Activated T-cell treated with anti-CD3 and anti-CD28 coated beads, Interleukin-2, amount 50 U/mL, for 24 hours (primary cell): ENCODE measurements around the gene ATP10B.

Experiments used
- DNase-seq: peaks from one replicate; pipeline ENCODE4 v3.0.0-alpha.2; 2020
- H3K27ac Mint-ChIP-seq: 2 replicates; pipeline ENCODE4 v1.8.0; 2020; ENCODE audit warnings: mild to moderate bottlenecking, mixed read lengths
- H3K27me3 Mint-ChIP-seq: 2 replicates; pipeline ENCODE4 v1.8.0; 2020; ENCODE audit warnings: mixed read lengths
- H3K36me3 Mint-ChIP-seq: 2 replicates; pipeline ENCODE4 v1.8.0; 2020; ENCODE audit warnings: low read depth, mixed read lengths
- H3K4me1 Mint-ChIP-seq: 2 replicates; pipeline ENCODE4 v1.8.0; 2020; ENCODE audit warnings: low read depth, mixed read lengths
- H3K4me3 Mint-ChIP-seq: 2 replicates; pipeline ENCODE4 v1.8.0; 2020; ENCODE audit warnings: mild to moderate bottlenecking, moderate library complexity, mixed read lengths
- H3K9me3 Mint-ChIP-seq: 2 replicates; pipeline ENCODE4 v1.8.0; 2020; ENCODE audit warnings: mixed read lengths

The ATP10B gene

DNA sequence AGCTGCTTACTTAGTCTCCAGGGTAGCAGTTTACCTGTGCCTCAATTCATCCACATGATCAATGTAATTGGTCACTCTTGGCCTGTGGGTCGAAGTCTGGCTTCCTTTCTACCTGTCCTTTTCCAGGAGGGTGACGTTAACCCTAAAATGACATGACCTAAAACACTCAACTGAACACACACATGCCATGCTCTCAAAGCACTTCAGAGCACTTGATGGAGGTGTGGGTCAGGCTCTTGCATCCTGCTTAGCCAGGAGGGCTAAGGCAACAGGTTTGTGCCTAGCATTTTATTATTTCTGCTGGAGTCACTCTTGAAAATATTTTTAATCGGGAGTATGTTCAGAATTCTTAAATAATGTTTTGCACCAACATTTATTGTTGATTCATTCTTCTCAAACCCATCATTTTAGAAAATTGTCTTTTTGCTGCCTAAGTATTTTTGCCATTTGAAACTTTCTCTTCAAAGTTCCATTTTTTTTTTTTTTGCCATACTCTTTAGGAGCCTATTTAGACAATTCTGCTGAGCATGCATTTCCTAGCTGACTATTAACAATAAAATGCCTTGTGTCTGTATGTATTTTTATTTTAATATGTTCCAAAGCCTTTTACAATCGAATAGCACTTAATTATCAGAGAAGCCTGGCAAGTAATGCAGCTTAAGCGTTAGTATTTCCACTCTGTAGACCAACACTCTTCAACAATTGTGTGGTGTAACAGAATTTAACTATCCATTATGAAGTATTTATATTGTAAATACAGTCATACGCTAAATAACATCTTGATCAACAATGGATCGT is 59.1 kb downstream of the ATP10B start:
- no peak for DNase-seq
- Mint-ChIP-seq H3K4me3 (no peak overlapping the region), H3K36me3 (no peaks in the 10 kb centered on the region), H3K27ac (no peak overlapping the region), H3K9me3 (no peaks in the 10 kb centered on the region), H3K27me3 (peaks cover 5% of the 10 kb centered on the region), H3K4me1 (no peaks in the 10 kb centered on the region)

DNA sequence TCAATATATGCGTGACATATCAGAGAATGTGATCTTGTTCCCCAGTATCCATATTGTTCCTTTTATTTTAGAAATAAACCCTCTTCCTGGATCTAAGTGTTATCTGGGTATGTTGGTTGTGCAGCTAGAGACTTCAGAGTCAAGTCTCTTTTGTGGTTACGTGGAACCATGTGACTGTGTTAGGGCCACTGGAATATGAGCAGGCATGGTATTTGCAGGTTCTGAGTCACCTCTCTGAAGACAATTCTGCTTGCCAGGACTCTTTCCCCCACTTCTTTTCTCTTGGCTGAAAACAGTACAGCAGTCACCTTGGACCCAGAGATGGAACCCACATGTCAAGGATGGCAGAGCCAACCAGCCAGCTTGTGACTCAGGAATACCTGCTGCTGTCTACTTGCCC is 59.7 kb downstream of the ATP10B start:
- Mint-ChIP-seq H3K36me3 (no peaks in the 10 kb centered on the region), H3K27ac (no peak overlapping the region)

DNA sequence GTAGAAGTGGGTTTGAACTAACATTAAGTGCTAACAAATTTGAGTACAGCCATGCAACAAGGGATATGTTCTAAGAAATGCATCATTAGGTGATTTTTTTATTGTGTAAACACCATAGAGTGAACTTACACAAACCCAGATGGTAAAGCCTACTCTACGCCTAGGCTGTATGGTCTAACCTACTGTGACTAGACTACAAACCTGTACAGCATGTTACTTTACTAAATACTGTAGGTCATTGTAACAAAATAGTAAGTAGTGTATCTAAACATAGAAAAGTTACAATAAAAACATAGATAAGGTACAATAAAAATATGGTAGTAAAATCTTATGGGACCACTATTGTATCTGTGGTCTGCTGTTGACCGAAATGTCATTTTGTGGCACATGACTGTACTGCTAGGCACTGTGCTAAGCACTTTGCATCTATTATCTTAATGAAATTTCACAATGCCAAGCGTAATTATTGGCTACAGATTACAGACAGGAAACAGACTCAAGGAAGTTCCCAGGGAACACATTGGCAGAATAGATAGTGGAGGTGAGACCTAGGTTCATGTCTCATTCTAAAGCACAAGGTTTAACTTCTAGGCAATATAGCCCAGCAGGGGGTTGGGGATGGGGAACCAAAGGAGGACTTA is 62.7 kb downstream of the ATP10B start:
- no peaks in the 10 kb centered on the region for H3K36me3 Mint-ChIP-seq
- H3K4me3 Mint-ChIP-seq: no peak overlapping the region
- H3K9me3 Mint-ChIP-seq: no peaks in the 10 kb centered on the region
- H3K4me1 Mint-ChIP-seq: no peaks in the 10 kb centered on the region
- H3K27ac Mint-ChIP-seq: no peak overlapping the region
- peaks cover 7% of the 10 kb centered on the region for H3K27me3 Mint-ChIP-seq
- no peak for DNase-seq

More for the DNA sequence above, 59.7 kb downstream of the ATP10B start:
- Mint-ChIP-seq H3K27me3 (peaks cover 5% of the 10 kb centered on the region), H3K4me3 (no peak overlapping the region), H3K4me1 (no peaks in the 10 kb centered on the region), H3K9me3 (no peaks in the 10 kb centered on the region)
- no peak for DNase-seq

DNA sequence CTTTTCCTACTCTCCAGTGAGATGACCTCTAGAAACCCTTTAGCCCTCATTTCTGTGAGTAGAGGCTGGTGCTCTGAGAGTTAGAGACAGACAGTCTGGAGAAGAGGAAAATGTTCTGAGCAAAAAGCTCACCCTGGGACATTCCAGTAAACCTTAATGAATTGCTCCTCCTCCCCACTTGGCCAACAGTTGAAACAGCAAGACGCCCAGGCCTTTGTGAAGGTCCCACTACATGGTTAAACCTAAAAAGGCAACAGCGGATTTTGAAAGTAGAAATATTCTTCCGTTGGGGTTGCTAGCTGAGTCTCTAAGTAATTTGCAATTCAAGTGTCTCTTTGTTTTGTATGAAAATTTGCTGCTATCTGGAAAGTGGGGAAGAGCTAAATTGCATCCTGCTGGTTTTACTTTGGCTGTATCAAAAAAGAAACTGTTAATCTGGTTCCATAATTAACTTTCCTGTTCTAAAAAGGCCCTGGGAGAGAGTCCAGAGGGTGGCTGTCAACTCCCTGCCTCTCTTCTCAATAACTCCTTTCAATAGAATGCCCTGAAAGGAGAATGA is 63.8 kb downstream of the ATP10B start:
- H3K4me1 Mint-ChIP-seq: no peaks in the 10 kb centered on the region
- DNase-seq: no peak
- no peaks in the 10 kb centered on the region for H3K9me3 Mint-ChIP-seq
- H3K36me3 Mint-ChIP-seq: no peaks in the 10 kb centered on the region
- H3K27me3 Mint-ChIP-seq: peaks cover 7% of the 10 kb centered on the region
- no peak overlapping the region for H3K27ac Mint-ChIP-seq
- H3K4me3 Mint-ChIP-seq: no peak overlapping the region

DNA sequence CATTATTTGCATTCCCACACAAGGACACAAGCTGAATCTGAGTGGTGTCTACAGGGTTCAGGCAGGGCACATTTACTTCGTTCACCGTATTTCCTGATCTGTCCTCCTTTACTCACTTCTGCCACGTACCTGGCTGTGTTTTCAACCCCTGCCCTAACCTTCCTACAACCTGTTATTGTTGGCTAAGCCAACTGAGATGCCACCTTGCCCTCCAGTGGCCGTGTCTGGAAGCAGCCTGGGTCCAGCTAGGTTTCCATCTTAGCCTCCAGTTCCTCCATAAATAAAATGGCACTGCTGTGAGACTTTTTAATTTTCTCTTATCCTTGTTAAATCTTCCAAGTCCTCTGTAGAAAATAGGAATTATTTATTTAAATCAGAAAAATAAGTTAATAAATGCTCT is 64.8 kb downstream of the ATP10B start:
- Mint-ChIP-seq H3K4me3 (no peak overlapping the region), H3K9me3 (peaks cover 2% of the 10 kb centered on the region), H3K36me3 (no peaks in the 10 kb centered on the region), H3K27me3 (peaks cover 10% of the 10 kb centered on the region), H3K4me1 (no peaks in the 10 kb centered on the region), H3K27ac (no peak overlapping the region)
- DNase-seq: no peak

DNA sequence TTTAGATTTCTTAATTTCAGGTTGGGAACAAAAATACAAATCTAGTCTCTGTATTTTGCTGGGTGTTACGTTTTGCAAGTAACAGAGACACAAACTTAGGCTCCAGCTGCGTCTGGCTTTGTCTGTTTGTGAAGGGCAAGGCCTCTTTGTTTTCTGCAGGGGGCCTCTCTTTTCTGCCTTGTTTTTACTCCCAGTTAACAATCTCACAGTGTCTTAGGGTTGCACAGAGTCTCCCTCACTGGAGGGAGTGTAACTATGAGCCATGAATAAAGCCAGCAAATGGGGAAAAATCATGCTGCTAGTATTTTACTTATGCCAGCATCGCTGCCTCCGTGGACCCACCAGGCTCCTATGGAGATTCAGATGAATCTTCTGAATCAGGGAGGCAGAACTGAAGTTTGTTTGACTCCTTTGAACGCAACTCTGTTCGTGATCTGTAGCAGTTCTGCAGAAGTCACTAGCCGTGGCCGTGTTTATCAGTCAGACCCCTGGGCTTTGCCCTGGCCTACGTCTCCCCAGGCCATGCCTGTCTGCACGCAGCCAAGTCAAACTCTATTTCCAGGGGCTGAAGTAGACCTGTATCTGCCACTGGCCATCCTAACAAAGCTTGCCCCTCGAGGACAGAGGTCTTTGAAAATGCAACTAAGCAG is 77.2 kb downstream of the ATP10B start:
- H3K27me3 Mint-ChIP-seq: no peaks in the 10 kb centered on the region
- no peaks in the 10 kb centered on the region for H3K36me3 Mint-ChIP-seq
- no peaks in the 10 kb centered on the region for H3K9me3 Mint-ChIP-seq

DNA sequence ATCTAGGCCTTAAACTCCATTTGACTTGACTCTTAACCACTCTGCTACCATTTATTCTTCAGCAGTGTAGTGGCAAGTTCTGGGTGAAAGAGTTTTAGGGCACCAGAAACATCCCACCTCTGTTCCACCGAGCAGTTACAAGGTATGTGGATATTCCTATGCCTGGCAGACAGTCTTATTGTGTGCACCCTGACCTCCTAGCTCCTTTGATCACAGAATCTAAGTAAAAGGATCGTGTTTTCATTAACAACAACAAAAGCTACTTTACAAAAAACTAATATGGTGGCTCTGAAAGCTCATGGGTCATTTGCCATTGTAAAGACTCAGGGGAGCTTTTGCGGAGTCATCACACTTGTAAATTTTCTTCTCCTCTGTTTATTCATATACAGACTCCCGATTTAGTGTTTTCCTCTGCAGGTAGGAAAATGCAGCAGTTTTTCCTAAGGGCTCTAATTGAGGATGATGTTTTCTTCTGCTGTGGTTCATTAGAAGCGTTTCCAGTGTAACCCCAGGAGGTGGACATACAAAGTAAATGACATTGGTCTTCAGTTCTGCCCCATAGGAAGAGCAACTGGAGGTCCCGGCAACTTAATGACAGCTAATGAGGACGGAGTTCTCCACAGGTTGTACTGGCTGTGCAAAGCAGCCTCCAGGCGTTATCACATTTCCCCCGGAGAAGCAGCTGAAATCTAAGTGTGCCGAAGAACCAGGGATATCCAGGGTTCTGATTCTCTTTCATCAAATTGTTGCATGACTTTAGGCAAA is 78.2 kb downstream of the ATP10B start:
- DNase-seq: no peak
- Mint-ChIP-seq H3K9me3 (no peaks in the 10 kb centered on the region), H3K36me3 (no peaks in the 10 kb centered on the region), H3K4me1 (no peaks in the 10 kb centered on the region), H3K27ac (no peak overlapping the region), H3K27me3 (no peaks in the 10 kb centered on the region), H3K4me3 (no peak overlapping the region)

More for the DNA sequence above, 77.2 kb downstream of the ATP10B start:
- no peak overlapping the region for H3K27ac Mint-ChIP-seq
- no peak overlapping the region for H3K4me3 Mint-ChIP-seq
- no peak for DNase-seq
- H3K4me1 Mint-ChIP-seq: no peaks in the 10 kb centered on the region

DNA sequence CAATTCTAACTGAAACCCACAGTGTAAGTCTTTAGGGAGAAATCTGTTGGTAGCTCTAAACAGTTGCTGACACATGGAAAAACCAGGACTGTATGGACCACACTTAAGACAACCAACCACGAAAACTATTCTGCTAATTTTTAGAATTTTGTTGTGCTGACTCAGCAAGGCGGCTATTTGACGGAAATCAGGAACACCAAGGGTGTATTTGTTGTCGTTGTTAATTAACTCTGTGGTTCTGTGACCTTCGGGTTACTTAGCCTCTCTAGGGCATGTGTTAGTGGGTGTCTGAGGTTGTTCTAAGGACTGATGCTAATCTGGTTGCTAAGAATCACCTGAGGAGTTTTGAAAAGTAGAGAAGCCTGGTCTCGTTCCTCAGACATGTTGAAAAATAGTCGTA is 79.2 kb downstream of the ATP10B start:
- Mint-ChIP-seq H3K4me1 (no peaks in the 10 kb centered on the region), H3K36me3 (no peaks in the 10 kb centered on the region), H3K27ac (no peak overlapping the region), H3K27me3 (no peaks in the 10 kb centered on the region), H3K9me3 (no peaks in the 10 kb centered on the region), H3K4me3 (no peak overlapping the region)
- no peak for DNase-seq

DNA sequence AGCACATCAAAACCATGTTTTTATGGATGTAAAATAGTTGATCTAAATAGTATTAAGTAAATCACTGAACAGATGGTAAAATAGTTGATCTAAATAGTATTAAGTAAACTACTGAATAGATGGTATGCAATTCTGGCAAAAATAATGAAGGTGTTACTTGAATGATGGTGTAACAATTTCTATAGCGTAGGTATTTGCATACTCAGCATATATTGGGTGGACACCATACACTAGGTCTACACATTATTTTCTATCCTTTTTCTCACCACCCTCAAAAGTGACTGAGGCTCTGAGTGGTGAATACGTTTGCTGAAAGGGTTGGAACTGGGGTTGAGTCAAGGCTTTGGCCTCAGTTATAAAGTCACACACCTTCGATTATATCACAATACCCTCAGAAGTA is 81.3 kb downstream of the ATP10B start:
- H3K4me1 Mint-ChIP-seq: no peaks in the 10 kb centered on the region
- no peak overlapping the region for H3K4me3 Mint-ChIP-seq
- H3K9me3 Mint-ChIP-seq: no peaks in the 10 kb centered on the region
- no peaks in the 10 kb centered on the region for H3K36me3 Mint-ChIP-seq
- no peak overlapping the region for H3K27ac Mint-ChIP-seq
- H3K27me3 Mint-ChIP-seq: no peaks in the 10 kb centered on the region
- no peak for DNase-seq

DNA sequence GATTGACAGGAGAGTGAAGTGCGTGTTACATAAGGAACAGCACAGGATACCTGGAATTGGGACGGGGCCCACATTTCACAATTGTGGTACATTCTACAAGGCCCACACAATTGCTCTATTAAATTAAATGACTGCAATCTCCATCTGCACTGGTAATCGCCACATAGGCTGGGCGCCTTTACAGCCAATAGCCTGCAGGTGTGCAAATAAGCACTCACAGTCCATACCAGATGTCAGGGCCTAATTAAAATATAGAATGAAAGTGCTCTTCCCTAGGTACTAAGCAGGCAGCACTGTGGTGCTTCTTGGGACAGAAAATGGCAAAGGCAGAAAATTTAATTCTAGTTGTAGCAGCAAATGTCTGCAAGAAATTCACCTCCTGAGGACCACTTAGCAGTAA is 82.7 kb downstream of the ATP10B start:
- no peaks in the 10 kb centered on the region for H3K36me3 Mint-ChIP-seq
- no peaks in the 10 kb centered on the region for H3K9me3 Mint-ChIP-seq
- H3K27ac Mint-ChIP-seq: no peak overlapping the region
- H3K27me3 Mint-ChIP-seq: no peaks in the 10 kb centered on the region
- no peak overlapping the region for H3K4me3 Mint-ChIP-seq
- no peak for DNase-seq
- no peaks in the 10 kb centered on the region for H3K4me1 Mint-ChIP-seq

DNA sequence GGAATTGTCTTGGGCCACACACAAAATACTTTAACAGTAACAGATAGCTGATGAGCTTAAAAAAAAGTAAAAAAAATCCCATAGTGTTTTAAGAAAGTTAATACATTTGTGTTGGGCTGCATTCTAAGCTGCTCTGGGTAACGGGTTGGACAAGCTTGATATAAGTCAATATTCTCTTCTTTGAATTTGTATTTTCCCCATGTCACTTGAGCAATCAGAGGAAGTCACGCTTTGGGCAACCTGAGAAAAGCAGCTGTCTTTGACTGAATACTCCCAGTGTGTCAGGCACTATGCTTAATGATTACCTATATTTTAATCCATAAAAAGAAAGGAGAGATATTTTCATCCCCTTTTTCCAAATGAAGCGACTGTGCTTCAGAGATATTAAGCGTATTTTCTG is 84.9 kb downstream of the ATP10B start:
- Mint-ChIP-seq H3K27me3 (peaks cover 9% of the 10 kb centered on the region), H3K27ac (no peak overlapping the region), H3K4me1 (no peaks in the 10 kb centered on the region), H3K9me3 (no peaks in the 10 kb centered on the region), H3K4me3 (no peak overlapping the region), H3K36me3 (no peaks in the 10 kb centered on the region)
- DNase-seq: no peak

DNA sequence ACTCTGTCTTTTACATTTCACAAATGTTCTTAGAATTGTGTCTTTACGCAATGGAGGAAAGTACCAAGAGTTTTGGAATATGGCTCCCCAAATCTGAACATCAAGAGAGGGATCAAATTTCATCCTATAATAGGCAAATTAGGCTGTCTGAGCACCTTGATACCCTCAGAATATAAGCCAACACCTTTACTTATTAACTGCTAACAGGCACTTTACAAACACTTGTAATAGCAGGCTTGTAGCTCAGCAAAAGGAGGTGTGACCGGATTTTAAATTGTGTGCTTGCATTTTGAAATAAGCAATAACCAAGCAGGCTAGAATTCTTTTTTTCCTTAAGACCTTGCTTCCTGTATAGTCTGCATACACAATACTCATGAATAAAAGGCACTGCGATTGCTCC is 92.0 kb downstream of the ATP10B start:
- Mint-ChIP-seq H3K27ac (no peak overlapping the region), H3K4me3 (no peak overlapping the region), H3K27me3 (peaks cover 10% of the 10 kb centered on the region), H3K9me3 (peaks cover 7% of the 10 kb centered on the region), H3K36me3 (no peaks in the 10 kb centered on the region), H3K4me1 (no peaks in the 10 kb centered on the region)
- DNase-seq: no peak

DNA sequence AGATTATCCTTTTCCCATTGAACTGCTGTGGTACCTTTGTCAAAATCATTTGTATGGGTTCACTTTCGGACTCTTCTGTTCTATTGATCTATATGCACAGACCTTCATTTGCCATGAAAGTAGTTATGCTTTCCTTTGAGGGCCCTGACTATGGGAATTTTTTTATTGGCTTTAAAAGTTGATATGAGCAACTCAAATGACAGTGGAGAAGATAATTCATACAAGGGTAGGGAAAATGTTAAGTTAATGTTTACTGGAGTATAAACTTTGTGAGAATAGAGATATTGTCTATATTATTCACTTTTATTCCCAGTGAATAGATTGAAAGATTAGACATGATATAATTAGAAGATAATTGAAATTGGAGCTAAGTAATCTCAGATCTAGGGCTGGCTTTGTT is 94.8 kb downstream of the ATP10B start:
- no peak overlapping the region for H3K4me3 Mint-ChIP-seq
- no peak for DNase-seq
- no peak overlapping the region for H3K27ac Mint-ChIP-seq
- peaks cover 11% of the 10 kb centered on the region for H3K27me3 Mint-ChIP-seq
- H3K4me1 Mint-ChIP-seq: no peaks in the 10 kb centered on the region
- H3K36me3 Mint-ChIP-seq: no peaks in the 10 kb centered on the region
- H3K9me3 Mint-ChIP-seq: peaks cover 7% of the 10 kb centered on the region

DNA sequence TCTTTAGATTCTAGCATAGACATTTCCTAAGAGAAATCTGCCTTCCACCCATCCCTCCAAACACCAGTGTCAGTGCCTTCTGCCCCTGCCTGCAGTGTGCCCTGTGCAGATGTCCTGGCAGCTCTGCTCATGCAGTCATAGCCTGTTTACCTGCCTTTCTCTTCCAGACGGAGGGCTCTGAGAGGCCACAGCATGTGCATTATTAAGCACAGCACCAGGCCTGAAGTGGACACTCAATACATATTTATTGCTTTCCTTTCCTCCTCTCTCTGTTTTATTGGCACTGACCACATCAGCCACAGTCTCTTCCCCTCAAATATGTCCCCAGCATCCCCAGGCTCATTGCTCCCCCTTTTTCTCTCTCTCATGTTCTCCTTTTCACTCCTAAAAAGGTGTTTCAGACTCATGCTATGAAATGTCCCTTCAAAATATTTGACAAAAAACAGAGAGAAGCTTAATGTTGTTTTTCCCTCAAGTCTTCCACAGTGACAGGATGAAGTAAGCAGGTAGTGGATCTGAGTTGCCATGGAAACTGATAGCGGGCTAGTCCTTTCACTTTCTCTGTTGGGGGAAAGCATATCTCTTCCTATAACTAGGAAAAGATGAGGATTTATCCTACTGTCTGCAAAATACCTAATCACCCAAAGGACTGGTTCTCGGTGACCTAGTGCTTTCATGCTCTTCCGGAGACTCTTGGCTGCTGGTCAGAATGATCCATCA is 100.9 kb downstream of the ATP10B start:
- no peak for DNase-seq
- Mint-ChIP-seq H3K27me3 (peaks cover 12% of the 10 kb centered on the region), H3K4me1 (peaks cover 4% of the 10 kb centered on the region), H3K27ac (no peak overlapping the region), H3K9me3 (peaks cover under 1% of the 10 kb centered on the region), H3K36me3 (no peaks in the 10 kb centered on the region), H3K4me3 (no peak overlapping the region)
